ENCODE results near the gene MLEC.

Gene MLEC

DNA sequence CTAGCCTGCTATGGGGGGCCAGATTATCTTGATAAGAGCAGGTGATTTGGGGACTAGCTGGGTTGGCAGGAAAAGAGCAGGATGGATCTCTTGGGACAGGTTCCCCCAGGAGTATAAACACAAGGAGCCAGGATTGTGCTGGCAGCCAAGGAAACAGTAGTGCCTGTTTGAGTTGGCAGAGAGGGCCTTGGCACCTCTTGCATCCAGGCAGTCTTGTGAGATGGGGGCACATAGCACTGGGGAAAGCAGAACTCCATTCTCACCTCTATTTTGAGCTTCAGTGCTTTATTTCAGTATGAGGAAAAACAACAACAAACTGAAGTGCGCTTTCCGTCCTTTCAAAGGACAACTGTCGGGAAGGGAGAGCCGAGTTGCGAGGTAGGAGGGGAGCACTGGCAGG, 13.9 kb downstream of the MLEC start:
- in situ Hi-C loops (cut with HindIII; ENCODE audit: low sequenced_read_pairs) = loop anchor here (25.0 kb wide), 1 partner anchor 114 kb away; the partner anchor contains the start of gene POP5
- DNase-seq (ENCODE audit: low read depth) = no peak
- H3K4me3 ChIP-seq (ENCODE audit: low read depth, low read length) = no peak overlapping the region

GRCh38 chr12:120702637-120703036, 15.7 kb downstream of the MLEC start:
- DNase-seq (ENCODE audit: low read depth) = no peak
- no peak for TF ChIP-seq CTCF (IDR thresholded peaks at IDR 0.05; ENCODE audit: low read depth, low read length, missing control alignments)
- no peak overlapping the region for H3K4me3 ChIP-seq (ENCODE audit: low read depth, low read length)
- in situ Hi-C loops (cut with HindIII; ENCODE audit: low sequenced_read_pairs) = loop anchor here (25.0 kb wide), 1 partner anchor 115 kb away; the partner anchor contains the start of gene POP5

More for the DNA sequence above, 13.9 kb downstream of the MLEC start:
- no peak for TF ChIP-seq CTCF (IDR thresholded peaks at IDR 0.05; ENCODE audit: low read depth, low read length, missing control alignments)

DNA sequence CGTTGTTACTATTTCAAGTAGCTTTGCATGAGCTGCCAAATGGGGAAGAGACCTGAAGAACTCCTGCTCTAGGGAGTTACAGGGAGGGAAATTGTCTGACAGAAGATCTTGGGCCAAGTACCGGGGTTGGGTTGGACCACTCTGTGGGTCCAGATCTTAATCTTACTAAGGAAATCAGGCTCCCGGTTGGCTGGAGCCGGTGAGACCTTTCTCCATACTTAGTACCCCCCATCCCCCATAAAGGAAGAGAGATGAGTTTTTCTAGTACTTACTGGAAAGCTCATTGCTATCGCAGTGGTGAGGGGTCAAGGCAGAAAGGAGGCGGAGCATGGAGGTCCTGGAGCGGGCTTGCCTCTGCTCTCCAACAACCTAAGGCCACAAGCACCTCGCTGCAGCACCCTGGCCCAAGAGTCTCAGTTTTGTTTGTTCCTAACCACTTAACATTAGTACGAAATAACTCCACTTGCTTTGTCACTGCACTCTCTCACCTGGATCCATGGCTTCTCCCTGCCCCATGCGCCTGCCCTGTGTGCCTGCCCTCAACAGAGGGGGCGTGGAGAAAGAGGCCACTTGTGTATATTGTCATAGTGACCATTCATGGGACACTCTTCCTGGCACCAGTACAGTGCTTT, 16.5 kb downstream of the MLEC start:
- no peak for TF ChIP-seq CTCF (IDR thresholded peaks at IDR 0.05; ENCODE audit: low read depth, low read length, missing control alignments)
- no peak for DNase-seq (ENCODE audit: low read depth)
- no peak overlapping the region for H3K4me3 ChIP-seq (ENCODE audit: low read depth, low read length)
- in situ Hi-C loops (cut with HindIII; ENCODE audit: low sequenced_read_pairs) = loop anchor here (25.0 kb wide), 1 partner anchor 116 kb away; the partner anchor contains the start of gene POP5

GRCh38 chr12:120705618-120706017, 18.7 kb downstream of the MLEC start:
- in situ Hi-C loops (cut with HindIII; ENCODE audit: low sequenced_read_pairs) = loop anchor here (25.0 kb wide), 1 partner anchor 118 kb away; the partner anchor contains the start of gene POP5
- TF ChIP-seq CTCF (IDR thresholded peaks at IDR 0.05; ENCODE audit: low read depth, low read length, missing control alignments) = no peak

DNA sequence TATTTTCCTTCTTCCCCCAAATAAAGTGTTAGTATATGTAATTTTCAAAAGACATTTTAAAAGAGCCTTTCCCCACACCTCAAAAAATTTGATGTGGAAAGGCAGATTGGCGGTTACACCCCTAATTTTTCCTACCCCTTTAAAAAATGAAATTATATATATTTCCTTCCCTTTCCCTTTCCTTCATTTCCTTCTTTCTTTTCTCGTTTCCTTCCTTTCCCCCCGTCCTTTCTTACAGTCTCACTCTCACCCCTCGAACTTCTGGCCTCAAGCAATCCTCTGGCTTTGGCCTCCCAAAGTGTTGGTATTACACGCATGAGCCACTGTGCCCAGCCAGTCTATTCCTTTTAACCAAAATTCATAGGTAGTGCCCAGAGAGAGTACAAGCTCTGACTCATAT, 19.1 kb downstream of the MLEC start:
- no peak for DNase-seq (ENCODE audit: low read depth)
- TF ChIP-seq CTCF (IDR thresholded peaks at IDR 0.05; ENCODE audit: low read depth, low read length, missing control alignments) = no peak
- in situ Hi-C loops (cut with HindIII; ENCODE audit: low sequenced_read_pairs) = loop anchor here (25.0 kb wide), 1 partner anchor 119 kb away; the partner anchor contains the start of gene POP5
- H3K4me3 ChIP-seq (ENCODE audit: low read depth, low read length) = no peak overlapping the region

More at GRCh38 chr12:120705618-120706017, 18.7 kb downstream of the MLEC start:
- H3K4me3 ChIP-seq (ENCODE audit: low read depth, low read length) = no peak overlapping the region
- DNase-seq (ENCODE audit: low read depth) = no peak

DNA sequence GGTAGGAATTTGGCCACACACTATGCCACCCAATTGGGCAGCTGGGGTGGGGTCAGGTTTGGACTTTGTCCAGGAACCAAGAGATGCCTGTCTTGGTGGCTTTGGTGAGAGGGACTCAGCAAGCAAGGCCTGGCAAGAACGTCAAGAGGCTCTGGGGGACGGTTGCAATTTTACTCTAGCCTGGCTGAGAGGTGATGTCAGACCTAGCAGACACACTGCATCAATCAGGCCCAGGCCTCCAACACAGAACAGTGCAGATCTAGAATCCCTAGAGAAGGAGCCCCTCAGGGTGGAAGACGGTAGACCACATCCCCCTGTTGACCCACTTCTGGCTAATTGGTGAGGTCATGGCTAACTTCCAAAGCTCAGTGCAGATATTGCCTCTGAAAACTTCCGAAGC, 21.7 kb downstream of the MLEC start:
- TF ChIP-seq CTCF (IDR thresholded peaks at IDR 0.05; ENCODE audit: low read depth, low read length, missing control alignments) = no peak
- in situ Hi-C loops (cut with HindIII; ENCODE audit: low sequenced_read_pairs) = loop anchor here (25.0 kb wide), 1 partner anchor 121 kb away; the partner anchor contains the start of gene POP5
- H3K4me3 ChIP-seq (ENCODE audit: low read depth, low read length) = no peak overlapping the region
- no peak for DNase-seq (ENCODE audit: low read depth)
